GM18498 (cell line): ENCODE measurements around the gene GNB2.

Source experiments
- ATAC-seq: cut with Tn5 transposase; IDR thresholded peaks from one replicate; pipeline ENCODE4 v1.9.1; 2021; ENCODE audit warnings: mild to moderate bottlenecking, moderate library complexity; ENCODE audit not compliant: unreplicated experiment

The GNB2 gene

GRCh38 chr7:100673302-100673941, at the start of gene GNB2:
Gene GNB2 (plus strand): TSS chr7:100673740. CDS start chr7:100676266, 2,526 bp downstream.
- peak; percentile 55 for ATAC-seq

- no peak for ATAC-seq
Measured at GRCh38 chr7:100623951-100624824, 49.4 kb upstream of the GNB2 start.

- no peak for ATAC-seq
Measured at GRCh38 chr7:100626055-100626454, 47.5 kb upstream of the GNB2 start.

- peak; percentile 94 for ATAC-seq
Measured at GRCh38 chr7:100626530-100627237, 46.9 kb upstream of the GNB2 start.

- no peak for ATAC-seq
Measured at GRCh38 chr7:100627238-100627549, 46.3 kb upstream of the GNB2 start.

- ATAC-seq, result no peak
Measured at GRCh38 chr7:100629117-100629716, 44.3 kb upstream of the GNB2 start.

GRCh38 chr7:100630066-100630465, 43.5 kb upstream of the GNB2 start:
- ATAC-seq, result no peak

GRCh38 chr7:100632951-100633717, 40.4 kb upstream of the GNB2 start:
- ATAC-seq, result peak; percentile 71

GRCh38 chr7:100639995-100640516, 33.5 kb upstream of the GNB2 start:
- ATAC-seq, result no peak

GRCh38 chr7:100640517-100641440, 32.8 kb upstream of the GNB2 start:
- ATAC-seq, result no peak

GRCh38 chr7:100641463-100641859, 32.1 kb upstream of the GNB2 start, which contains the start of gene TFR2:
Gene TFR2 (minus strand): TSS chr7:100641552. CDS start chr7:100641509, 43 bp downstream.
- no peak for ATAC-seq

GRCh38 chr7:100641860-100642533, 31.5 kb upstream of the GNB2 start:
- no peak for ATAC-seq

GRCh38 chr7:100642534-100642907, 31.0 kb upstream of the GNB2 start:
- ATAC-seq, result peak; percentile 50

GRCh38 chr7:100649826-100650565, 23.5 kb upstream of the GNB2 start:
- ATAC-seq, result no peak

GRCh38 chr7:100654908-100655831, 18.4 kb upstream of the GNB2 start:
- no peak for ATAC-seq

GRCh38 chr7:100655908-100656674, 17.4 kb upstream of the GNB2 start, which contains the start of gene ACTL6B:
Gene ACTL6B (minus strand): TSS chr7:100656448. CDS start chr7:100656354, 94 bp downstream.
- no peak for ATAC-seq
